ENCODE results near the gene NFATC3. TPM values are rescaled to one million over a fixed set of nuclear protein-coding genes. Genes with fewer than 3 reads are reported as not detected.
A peak's percentile ranks its signal among the peaks of the same experiment; 100 is the strongest.

NFATC3 gene
- 49.4 TPM for total RNA-seq (2013)
- 10 to 100 TPM; 14.3 to 21.8 (median 15.8) TPM for polyA plus RNA-seq
- polyA minus RNA-seq = 35.9 and 55.8 TPM in 2 replicates
- total RNA-seq = 26.6 to 75.8 (median 52.9) reads per million in 11 experiments

DNA sequence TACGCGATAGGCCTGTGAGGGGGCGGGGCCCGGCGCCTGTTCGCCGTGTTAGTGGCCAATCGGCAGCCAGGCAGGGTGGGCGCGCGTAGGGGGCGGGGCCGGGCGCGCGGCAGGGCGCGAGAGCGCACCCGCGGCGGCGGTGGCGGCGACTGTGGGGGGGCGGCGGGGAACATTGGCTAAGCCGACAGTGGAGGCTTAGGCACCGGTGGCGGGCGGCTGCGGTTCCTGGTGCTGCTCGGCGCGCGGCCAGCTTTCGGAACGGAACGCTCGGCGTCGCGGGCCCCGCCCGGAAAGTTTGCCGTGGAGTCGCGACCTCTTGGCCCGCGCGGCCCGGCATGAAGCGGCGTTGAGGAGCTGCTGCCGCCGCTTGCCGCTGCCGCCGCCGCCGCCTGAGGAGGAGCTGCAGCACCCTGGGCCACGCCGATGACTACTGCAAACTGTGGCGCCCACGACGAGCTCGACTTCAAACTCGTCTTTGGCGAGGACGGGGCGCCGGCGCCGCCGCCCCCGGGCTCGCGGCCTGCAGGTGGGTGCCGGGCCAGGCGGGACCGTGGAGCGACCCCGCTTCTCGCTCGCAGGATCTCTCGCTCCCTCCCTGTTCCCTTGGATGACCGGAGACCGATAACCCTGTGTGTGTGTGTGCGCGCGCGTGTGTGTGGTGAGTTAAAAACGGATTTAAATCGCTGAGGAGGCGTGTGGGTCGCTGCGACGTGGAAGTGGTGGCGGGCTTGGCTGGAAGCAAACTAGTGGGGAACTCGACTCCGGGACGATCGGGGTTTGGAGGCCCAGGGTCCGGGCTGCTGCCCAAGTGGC, at the start of gene NFATC3:
TSS of gene NFATC3 (plus strand) at position 112 of the 813 bp plus-strand sequence. CDS start at position 424, 312 bp downstream.
- Histone ChIP-seq H3K4me3 (replicated peaks in 1 of 3; ENCODE audit: low read depth in 2 of 3, low read length in 3 of 3) (peak within 1 kb of the TSS; percentile 75 to 98 (median 87)), H3K36me3 (replicated peaks in 1 of 2; ENCODE audit: control insufficient read depth in 1 of 2, insufficient read depth in 2 of 2, low read length in 2 of 2) (no peaks in the 10 kb centered on the region), H3K4me2 (replicated peaks; ENCODE audit: extremely low read depth, low read length, poor library complexity, severe bottlenecking) (peak within 1 kb of the TSS; percentile 100), H3K27me3 (ENCODE audit: control insufficient read depth in 2 of 2, insufficient read depth in 2 of 2, low read length in 2 of 2) (no peaks in the 10 kb centered on the region), H3K27ac (ENCODE audit: low read depth in 1 of 2, low read length in 2 of 2) (peak within 1 kb of the TSS; percentile 91 to 92), H3K9me3 (replicated peaks in 1 of 2; ENCODE audit: control insufficient read depth in 1 of 2, insufficient read depth in 1 of 2, low read length in 2 of 2) (no peaks in the 10 kb centered on the region), H3K79me2 (ENCODE audit: insufficient read depth, low read length) (peaks cover 54% of the 10 kb centered on the region), H3K9ac (ENCODE audit: insufficient read depth, low read length, poor library complexity, severe bottlenecking) (peak within 1 kb of the TSS; percentile 80), H3K4me1 (ENCODE audit: control insufficient read depth in 1 of 2, insufficient read depth in 2 of 2, low read length in 2 of 2) (peaks cover 45 to 69% of the 10 kb centered on the region in 2 donors), H4K20me1 (ENCODE audit: insufficient read depth, low read length) (peaks cover 47% of the 10 kb centered on the region), H2AFZ (ENCODE audit: insufficient read depth, low read depth, low read length, poor library complexity, severe bottlenecking) (peak within 1 kb of the TSS; percentile 99)
- TF ChIP-seq, protein P1, sequence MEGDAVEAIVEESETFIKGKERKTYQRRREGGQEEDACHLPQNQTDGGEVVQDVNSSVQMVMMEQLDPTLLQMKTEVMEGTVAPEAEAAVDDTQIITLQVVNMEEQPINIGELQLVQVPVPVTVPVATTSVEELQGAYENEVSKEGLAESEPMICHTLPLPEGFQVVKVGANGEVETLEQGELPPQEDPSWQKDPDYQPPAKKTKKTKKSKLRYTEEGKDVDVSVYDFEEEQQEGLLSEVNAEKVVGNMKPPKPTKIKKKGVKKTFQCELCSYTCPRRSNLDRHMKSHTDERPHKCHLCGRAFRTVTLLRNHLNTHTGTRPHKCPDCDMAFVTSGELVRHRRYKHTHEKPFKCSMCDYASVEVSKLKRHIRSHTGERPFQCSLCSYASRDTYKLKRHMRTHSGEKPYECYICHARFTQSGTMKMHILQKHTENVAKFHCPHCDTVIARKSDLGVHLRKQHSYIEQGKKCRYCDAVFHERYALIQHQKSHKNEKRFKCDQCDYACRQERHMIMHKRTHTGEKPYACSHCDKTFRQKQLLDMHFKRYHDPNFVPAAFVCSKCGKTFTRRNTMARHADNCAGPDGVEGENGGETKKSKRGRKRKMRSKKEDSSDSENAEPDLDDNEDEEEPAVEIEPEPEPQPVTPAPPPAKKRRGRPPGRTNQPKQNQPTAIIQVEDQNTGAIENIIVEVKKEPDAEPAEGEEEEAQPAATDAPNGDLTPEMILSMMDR (IDR thresholded peaks at IDR 0.05) = no peak
- Mint-ChIP-seq H3K27me3 (ENCODE audit: low read depth in 3 of 3) (peaks cover 0 to 2% (median 0%) of the 10 kb centered on the region in 3 donors), H3K27ac (peak within 1 kb of the TSS; percentile 86 to 97 (median 93)), H3K4me1 (peaks cover 70% of the 10 kb centered on the region), H3K9me3 (no peaks in the 10 kb centered on the region), H3K4me3 (peak within 1 kb of the TSS; percentile 90), H3K36me3 (peaks cover 2 to 11% of the 10 kb centered on the region in 2 donors)
- intact Hi-C loops (cut with micrococcal nuclease) = loop anchor here (5.0 to 10.0 kb wide), 5 partner anchors 152 to 1561 kb away; partner anchors contain the start of genes ACD (in 1 of the 2), C16orf86 (in 1 of the 2), ENKD1 (in 1 of the 2) and ESRP2 (in 1 of the 2)
- DNase-seq = peak; percentile 95 to 98 (median 97)
- WGBS (ENCODE audit: insufficient coverage) = under 1% methylated on average over 102 of the region's 104 CpGs

DNA sequence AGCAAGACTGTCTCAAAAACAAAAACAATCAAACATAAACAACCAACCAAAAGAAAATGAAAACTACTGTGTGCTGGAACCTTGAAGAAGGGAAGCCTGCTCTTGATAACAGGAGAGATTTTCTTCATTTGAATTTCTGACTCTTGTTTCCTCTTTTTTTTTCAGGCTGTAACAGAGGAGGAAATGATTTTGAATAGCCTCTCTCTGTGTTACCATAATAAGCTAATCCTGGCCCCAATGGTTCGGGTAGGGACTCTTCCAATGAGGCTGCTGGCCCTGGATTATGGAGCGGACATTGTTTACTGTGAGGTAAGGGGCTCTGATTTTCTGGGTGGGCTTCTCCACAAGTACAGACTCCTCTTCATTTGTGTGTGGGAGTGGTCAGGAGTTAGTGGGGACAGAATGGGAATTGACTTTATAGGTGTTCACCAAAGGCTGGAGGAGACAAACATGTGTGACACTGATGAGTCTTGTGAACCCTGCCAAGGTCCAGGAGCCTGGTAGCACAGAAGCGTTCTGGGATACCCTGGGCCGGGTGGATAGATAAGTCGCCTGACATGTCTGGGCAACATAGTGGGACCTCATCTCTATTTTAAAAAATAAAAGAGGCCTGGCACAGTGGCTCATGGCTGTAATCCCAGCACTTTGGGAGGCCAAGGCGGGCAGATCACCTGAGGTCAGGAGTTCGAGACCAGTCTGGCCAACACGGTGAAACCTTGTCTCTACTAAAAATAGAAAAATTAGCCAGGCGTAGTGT, 47.2 kb upstream of the NFATC3 start:
- Mint-ChIP-seq H3K27ac (peak overlapping the region; percentile 87 to 98 (median 92)), H3K9me3 (no peaks in the 10 kb centered on the region), H3K36me3 (peaks cover 10 to 13% of the 10 kb centered on the region in 2 donors), H3K27me3 (ENCODE audit: low read depth in 3 of 3) (peaks cover 0 to 2% (median 1%) of the 10 kb centered on the region in 3 donors), H3K4me3 (peak overlapping the region; percentile 62 to 84), H3K4me1 (peaks cover 56% of the 10 kb centered on the region)
- peak overlapping the region; percentile 8 to 65 (median 26) for H3K4me3 ChIP-seq (replicated peaks in 1 of 3; ENCODE audit: low read depth in 2 of 3, low read length in 3 of 3)
- DNase-seq = peak in 2 of 3 donors; percentile 10 to 30
- H3K4me2 ChIP-seq (replicated peaks; ENCODE audit: extremely low read depth, low read length, poor library complexity, severe bottlenecking) = peak overlapping the region; percentile 72
- H3K36me3 ChIP-seq (replicated peaks in 1 of 2; ENCODE audit: control insufficient read depth in 1 of 2, insufficient read depth in 2 of 2, low read length in 2 of 2) = peaks cover 0 to 3% of the 10 kb centered on the region in 2 donors
- peaks cover 61 to 64% of the 10 kb centered on the region in 2 donors for H3K4me1 ChIP-seq (ENCODE audit: control insufficient read depth in 1 of 2, insufficient read depth in 2 of 2, low read length in 2 of 2)
- no peaks in the 10 kb centered on the region for H3K27me3 ChIP-seq (ENCODE audit: control insufficient read depth in 2 of 2, insufficient read depth in 2 of 2, low read length in 2 of 2)
- H3K27ac ChIP-seq (ENCODE audit: low read depth in 1 of 2, low read length in 2 of 2) = peak overlapping the region; percentile 74 to 87
- peak overlapping the region; percentile 30 for H3K9ac ChIP-seq (ENCODE audit: insufficient read depth, low read length, poor library complexity, severe bottlenecking)
- no peaks in the 10 kb centered on the region for H3K9me3 ChIP-seq (replicated peaks in 1 of 2; ENCODE audit: control insufficient read depth in 1 of 2, insufficient read depth in 1 of 2, low read length in 2 of 2)
- peaks cover 28% of the 10 kb centered on the region for H3K79me2 ChIP-seq (ENCODE audit: insufficient read depth, low read length)
- intact Hi-C loops (cut with micrococcal nuclease) = no loop called here
- TF ChIP-seq, protein P1 (IDR thresholded peaks at IDR 0.05) = no peak
- H4K20me1 ChIP-seq (ENCODE audit: insufficient read depth, low read length) = no peaks in the 10 kb centered on the region
- 100% methylated on average over 3 of the region's 9 CpGs for WGBS (ENCODE audit: insufficient coverage)
- peak overlapping the region; percentile 82 for H2AFZ ChIP-seq (ENCODE audit: insufficient read depth, low read depth, low read length, poor library complexity, severe bottlenecking)

All from CD14-positive monocyte (primary cell).